ENCODE results near the gene DLGAP4. TPM values are rescaled to one million over a fixed set of nuclear protein-coding genes. Genes with fewer than 3 reads are reported as not detected.

The DLGAP4 gene, protein sequence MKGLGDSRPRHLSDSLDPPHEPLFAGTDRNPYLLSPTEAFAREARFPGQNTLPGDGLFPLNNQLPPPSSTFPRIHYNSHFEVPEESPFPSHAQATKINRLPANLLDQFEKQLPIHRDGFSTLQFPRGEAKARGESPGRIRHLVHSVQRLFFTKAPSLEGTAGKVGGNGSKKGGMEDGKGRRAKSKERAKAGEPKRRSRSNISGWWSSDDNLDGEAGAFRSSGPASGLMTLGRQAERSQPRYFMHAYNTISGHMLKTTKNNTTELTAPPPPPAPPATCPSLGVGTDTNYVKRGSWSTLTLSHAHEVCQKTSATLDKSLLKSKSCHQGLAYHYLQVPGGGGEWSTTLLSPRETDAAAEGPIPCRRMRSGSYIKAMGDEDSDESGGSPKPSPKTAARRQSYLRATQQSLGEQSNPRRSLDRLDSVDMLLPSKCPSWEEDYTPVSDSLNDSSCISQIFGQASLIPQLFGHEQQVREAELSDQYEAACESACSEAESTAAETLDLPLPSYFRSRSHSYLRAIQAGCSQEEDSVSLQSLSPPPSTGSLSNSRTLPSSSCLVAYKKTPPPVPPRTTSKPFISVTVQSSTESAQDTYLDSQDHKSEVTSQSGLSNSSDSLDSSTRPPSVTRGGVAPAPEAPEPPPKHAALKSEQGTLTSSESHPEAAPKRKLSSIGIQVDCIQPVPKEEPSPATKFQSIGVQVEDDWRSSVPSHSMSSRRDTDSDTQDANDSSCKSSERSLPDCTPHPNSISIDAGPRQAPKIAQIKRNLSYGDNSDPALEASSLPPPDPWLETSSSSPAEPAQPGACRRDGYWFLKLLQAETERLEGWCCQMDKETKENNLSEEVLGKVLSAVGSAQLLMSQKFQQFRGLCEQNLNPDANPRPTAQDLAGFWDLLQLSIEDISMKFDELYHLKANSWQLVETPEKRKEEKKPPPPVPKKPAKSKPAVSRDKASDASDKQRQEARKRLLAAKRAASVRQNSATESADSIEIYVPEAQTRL
- 29.2 TPM for polyA plus RNA-seq (2012; ENCODE audit: missing spikeins)

DNA sequence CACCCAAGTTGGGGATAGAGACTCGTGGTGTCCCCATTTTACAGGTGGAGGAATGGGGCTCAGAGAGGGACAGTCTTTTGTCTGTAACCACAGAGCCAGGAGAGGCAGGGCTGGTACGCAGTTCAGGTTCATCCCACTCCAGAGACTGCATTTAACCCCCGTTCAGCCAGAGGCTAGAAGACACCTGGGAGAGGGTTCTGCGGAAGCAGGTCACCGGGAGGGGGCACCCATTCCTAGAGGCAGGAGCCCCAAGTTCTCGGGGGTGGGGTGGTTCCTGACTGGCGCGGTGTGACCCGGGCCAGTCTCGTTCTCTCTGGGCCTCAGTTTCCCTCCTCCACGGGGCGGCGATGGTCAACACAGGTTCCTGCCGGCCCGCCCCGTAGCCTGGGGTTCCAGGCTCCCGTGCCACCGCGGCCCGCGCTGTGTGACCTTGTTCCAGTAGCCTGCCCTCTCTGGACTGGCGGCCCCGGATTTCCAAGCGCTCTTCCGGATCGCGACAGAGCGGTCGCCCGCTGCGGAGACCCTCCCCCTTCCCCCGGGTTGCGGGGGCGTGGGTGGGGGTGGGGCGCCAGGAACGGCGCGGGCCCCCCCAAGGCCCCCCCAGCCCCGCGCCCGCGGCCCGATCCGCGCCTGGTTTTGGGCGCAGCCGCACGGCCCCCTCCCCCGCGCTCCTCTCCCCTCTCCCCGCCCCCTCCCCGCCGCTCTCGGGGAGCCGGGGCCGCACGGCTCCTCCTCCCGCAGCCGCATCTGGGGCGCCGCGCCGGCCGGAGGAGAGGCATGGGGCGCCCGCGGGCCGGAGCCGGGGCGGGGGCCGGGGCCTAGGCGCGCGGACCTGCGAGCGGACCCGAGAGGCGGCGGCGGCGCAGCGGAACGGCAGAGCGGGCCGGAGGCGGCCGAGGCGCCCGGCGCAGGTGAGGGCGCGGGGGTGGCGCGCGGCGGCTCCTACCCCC lies at the start of gene DLGAP4:
Gene DLGAP4 (plus strand): TSS at position 738 of the 950 bp plus-strand sequence. CDS start 125,379 bp downstream, outside the sequence.
- no peak for DNase-seq (ENCODE audit: insufficient read length)
- no peak for TF ChIP-seq TAF1 (IDR thresholded peaks at IDR 0.05; ENCODE audit: borderline replicate concordance, low read depth, low read length)
- no peak for TF ChIP-seq POLR2AphosphoS5 (IDR thresholded peaks at IDR 0.05; ENCODE audit: low read depth, low read length)
- no peak for TF ChIP-seq POLR2A (IDR thresholded peaks at IDR 0.05; ENCODE audit: low read depth, low read length)
- FAIRE-seq, result no peak

GRCh38 chr20:36259177-36260061 lies 46.7 kb upstream of the DLGAP4 start:
- DNase-seq (ENCODE audit: insufficient read length), result no peak
- no peak for FAIRE-seq
- TF ChIP-seq POLR2AphosphoS5 (IDR thresholded peaks at IDR 0.05; ENCODE audit: low read depth, low read length) (no peak), POLR2A (IDR thresholded peaks at IDR 0.05; ENCODE audit: low read depth, low read length) (no peak), TAF1 (IDR thresholded peaks at IDR 0.05; ENCODE audit: borderline replicate concordance, low read depth, low read length) (no peak)

DNA sequence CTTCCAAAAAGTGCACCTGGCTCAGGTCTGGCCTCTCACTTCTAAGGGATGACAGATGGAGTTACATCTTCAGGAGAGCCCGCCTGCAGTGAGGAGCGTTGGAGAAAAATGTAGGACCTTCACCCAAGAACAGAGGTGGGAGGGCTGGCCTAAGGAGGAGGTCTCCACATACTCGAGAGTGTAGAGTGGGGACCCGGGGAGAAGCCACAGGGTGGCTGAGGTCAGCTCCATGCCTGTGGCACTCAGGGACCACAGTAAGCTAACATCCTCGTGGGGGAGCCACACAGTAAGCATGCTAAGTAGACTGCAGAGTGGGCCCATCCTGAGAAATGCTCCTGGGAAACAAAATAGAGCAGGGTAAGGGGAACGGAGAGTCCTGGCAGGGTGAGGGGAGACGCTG lies 45.8 kb upstream of the DLGAP4 start:
- FAIRE-seq (no peak), DNase-seq (ENCODE audit: insufficient read length) (no peak)
- TF ChIP-seq POLR2AphosphoS5 (IDR thresholded peaks at IDR 0.05; ENCODE audit: low read depth, low read length) (no peak), POLR2A (IDR thresholded peaks at IDR 0.05; ENCODE audit: low read depth, low read length) (no peak), TAF1 (IDR thresholded peaks at IDR 0.05; ENCODE audit: borderline replicate concordance, low read depth, low read length) (no peak)

- FAIRE-seq, result no peak
- DNase-seq (ENCODE audit: insufficient read length), result no peak
- no peak for TF ChIP-seq POLR2A (IDR thresholded peaks at IDR 0.05; ENCODE audit: low read depth, low read length)
- TF ChIP-seq TAF1 (IDR thresholded peaks at IDR 0.05; ENCODE audit: borderline replicate concordance, low read depth, low read length), result no peak
- TF ChIP-seq POLR2AphosphoS5 (IDR thresholded peaks at IDR 0.05; ENCODE audit: low read depth, low read length), result no peak
Observed at GRCh38 chr20:36261389-36262105, 44.6 kb upstream of the DLGAP4 start.

DNA sequence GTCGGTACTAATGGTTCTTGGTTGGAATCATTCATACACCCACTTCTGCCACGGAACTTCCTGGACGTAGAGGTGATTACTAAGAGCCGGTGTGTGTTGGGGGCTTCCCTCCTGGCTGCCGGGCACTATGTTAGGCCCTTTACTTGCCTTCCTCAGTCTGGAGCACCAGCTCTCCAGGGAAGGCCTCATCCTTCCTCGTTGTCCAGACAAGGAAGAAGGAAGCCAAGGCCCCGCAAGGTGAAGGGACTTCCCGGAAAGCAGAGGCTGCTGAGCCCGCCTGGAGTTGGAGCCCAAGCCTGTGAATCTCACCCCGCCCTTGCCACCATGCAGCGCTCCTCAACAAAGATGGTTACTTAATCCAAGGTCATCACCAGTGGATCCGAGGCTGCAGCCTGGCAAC lies 43.7 kb upstream of the DLGAP4 start:
- TF ChIP-seq POLR2AphosphoS5 (IDR thresholded peaks at IDR 0.05; ENCODE audit: low read depth, low read length) (no peak), TAF1 (IDR thresholded peaks at IDR 0.05; ENCODE audit: borderline replicate concordance, low read depth, low read length) (no peak), POLR2A (IDR thresholded peaks at IDR 0.05; ENCODE audit: low read depth, low read length) (no peak)
- FAIRE-seq (no peak), DNase-seq (ENCODE audit: insufficient read length) (no peak)

DNA sequence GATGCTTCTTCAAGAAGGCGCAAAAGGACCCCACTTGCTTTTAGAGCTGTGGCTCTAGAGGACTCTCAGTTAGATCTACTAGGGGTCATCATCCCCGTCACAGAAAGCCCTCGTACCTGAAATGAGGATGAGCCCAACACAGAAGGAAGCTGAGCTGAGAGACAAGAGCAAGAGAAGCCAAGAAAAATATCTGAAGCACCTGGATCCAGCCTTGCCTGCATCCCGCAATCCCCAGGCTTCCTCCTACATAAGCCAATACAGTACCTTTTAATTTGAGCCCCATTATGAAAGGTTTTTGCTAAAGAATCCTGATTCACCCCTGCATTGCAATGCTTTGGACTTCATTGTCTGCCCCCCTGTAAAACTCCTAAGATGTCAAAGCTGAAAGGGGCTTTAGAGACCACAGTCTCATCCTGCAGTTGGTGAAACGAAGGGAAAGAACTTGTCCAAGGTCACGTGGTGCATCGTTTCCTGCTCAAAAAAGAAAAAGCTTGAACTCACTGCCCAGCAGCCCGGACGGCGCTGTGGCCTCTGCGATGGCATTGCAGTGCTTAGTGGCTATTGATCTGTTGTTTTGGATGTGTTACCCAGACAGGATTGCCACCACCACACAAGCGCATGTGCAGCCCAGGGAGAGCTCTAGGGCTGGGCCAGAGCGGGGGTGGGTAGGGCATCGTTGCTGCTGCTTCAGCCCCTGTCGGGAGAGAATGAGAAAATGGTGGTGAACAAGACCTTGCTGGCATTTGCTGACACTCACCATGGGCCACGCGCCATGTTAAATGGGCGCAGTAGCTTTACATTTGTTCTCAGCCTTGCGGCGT lies 41.5 kb upstream of the DLGAP4 start:
- no peak for FAIRE-seq
- DNase-seq (ENCODE audit: insufficient read length), result no peak
- TF ChIP-seq TAF1 (IDR thresholded peaks at IDR 0.05; ENCODE audit: borderline replicate concordance, low read depth, low read length), result no peak
- no peak for TF ChIP-seq POLR2AphosphoS5 (IDR thresholded peaks at IDR 0.05; ENCODE audit: low read depth, low read length)

GRCh38 chr20:36266189-36266588 lies 40.0 kb upstream of the DLGAP4 start:
- FAIRE-seq (no peak), DNase-seq (ENCODE audit: insufficient read length) (no peak)
- TF ChIP-seq TAF1 (IDR thresholded peaks at IDR 0.05; ENCODE audit: borderline replicate concordance, low read depth, low read length) (no peak), POLR2AphosphoS5 (IDR thresholded peaks at IDR 0.05; ENCODE audit: low read depth, low read length) (no peak), POLR2A (IDR thresholded peaks at IDR 0.05; ENCODE audit: low read depth, low read length) (no peak)

GRCh38 chr20:36267605-36268381 lies 38.3 kb upstream of the DLGAP4 start:
- no peak for TF ChIP-seq POLR2AphosphoS5 (IDR thresholded peaks at IDR 0.05; ENCODE audit: low read depth, low read length)
- TF ChIP-seq POLR2A (IDR thresholded peaks at IDR 0.05; ENCODE audit: low read depth, low read length), result no peak
- TF ChIP-seq TAF1 (IDR thresholded peaks at IDR 0.05; ENCODE audit: borderline replicate concordance, low read depth, low read length), result no peak
- no peak for DNase-seq (ENCODE audit: insufficient read length)
- FAIRE-seq, result no peak
